Measurements from ENCODE around the gene UBE3A. TPM values are rescaled to one million over a fixed set of nuclear protein-coding genes. Genes with fewer than 3 reads are reported as not detected.

UBE3A gene
- total RNA-seq, 2 donors from 2014 or later: 39.5 to 104 TPM

- Histone ChIP-seq H3K27me3 (replicated peaks; ENCODE audit: insufficient read depth) (no peaks in the 10 kb centered on the region), H3K4me1 (ENCODE audit: control insufficient read depth in 1 of 2, low read depth in 2 of 2) (peaks cover 10 to 20% of the 10 kb centered on the region in 2 donors), H3K27ac (peak overlapping the region in 1 of 2 donors; percentile 4), H3K36me3 (peaks cover 5% of the 10 kb centered on the region), H3K4me3 (no peak overlapping the region), H3K9me3 (peaks cover 9% of the 10 kb centered on the region)
- TF ChIP-seq, protein P1, sequence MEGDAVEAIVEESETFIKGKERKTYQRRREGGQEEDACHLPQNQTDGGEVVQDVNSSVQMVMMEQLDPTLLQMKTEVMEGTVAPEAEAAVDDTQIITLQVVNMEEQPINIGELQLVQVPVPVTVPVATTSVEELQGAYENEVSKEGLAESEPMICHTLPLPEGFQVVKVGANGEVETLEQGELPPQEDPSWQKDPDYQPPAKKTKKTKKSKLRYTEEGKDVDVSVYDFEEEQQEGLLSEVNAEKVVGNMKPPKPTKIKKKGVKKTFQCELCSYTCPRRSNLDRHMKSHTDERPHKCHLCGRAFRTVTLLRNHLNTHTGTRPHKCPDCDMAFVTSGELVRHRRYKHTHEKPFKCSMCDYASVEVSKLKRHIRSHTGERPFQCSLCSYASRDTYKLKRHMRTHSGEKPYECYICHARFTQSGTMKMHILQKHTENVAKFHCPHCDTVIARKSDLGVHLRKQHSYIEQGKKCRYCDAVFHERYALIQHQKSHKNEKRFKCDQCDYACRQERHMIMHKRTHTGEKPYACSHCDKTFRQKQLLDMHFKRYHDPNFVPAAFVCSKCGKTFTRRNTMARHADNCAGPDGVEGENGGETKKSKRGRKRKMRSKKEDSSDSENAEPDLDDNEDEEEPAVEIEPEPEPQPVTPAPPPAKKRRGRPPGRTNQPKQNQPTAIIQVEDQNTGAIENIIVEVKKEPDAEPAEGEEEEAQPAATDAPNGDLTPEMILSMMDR (IDR thresholded peaks at IDR 0.05): no peak
- ATAC-seq (ENCODE audit: insufficient number of reproducible peaks, low FRiP score, low read depth): no peak
- DNase-seq (ENCODE audit: low spot score): no peak
Observed at GRCh38 chr15:25397100-25397499, 41.7 kb downstream of the UBE3A start.

DNA sequence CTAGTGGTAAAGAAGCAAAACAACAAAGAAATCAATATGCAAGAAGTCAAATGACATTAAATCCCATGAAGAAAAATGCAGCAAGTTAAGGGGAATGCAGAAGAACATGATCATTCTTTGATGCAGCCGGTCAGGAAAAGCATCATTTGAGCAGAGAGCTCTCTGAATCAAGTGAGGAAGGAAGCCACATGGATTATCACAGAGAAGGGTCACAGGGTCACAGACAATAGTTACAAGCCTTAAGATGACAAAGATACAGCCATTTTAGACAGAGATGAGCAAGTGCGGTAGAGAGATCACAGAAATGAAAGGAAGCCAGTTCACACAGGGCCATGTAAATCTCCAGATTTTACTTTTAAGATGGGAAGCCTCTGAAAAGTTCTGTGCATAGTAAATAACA, 43.9 kb downstream of the UBE3A start:
- TF ChIP-seq, protein P1 (IDR thresholded peaks at IDR 0.05): no peak
- H3K9me3 ChIP-seq: no peaks in the 10 kb centered on the region
- H3K27ac ChIP-seq: no peak overlapping the region
- H3K27me3 ChIP-seq (replicated peaks; ENCODE audit: insufficient read depth): no peaks in the 10 kb centered on the region
- peaks cover 10 to 21% of the 10 kb centered on the region in 2 donors for H3K4me1 ChIP-seq (ENCODE audit: control insufficient read depth in 1 of 2, low read depth in 2 of 2)
- H3K4me3 ChIP-seq: no peak overlapping the region
- no peaks in the 10 kb centered on the region for H3K36me3 ChIP-seq
- ATAC-seq (ENCODE audit: insufficient number of reproducible peaks, low FRiP score, low read depth) (no peak), DNase-seq (ENCODE audit: low spot score) (no peak)

DNA sequence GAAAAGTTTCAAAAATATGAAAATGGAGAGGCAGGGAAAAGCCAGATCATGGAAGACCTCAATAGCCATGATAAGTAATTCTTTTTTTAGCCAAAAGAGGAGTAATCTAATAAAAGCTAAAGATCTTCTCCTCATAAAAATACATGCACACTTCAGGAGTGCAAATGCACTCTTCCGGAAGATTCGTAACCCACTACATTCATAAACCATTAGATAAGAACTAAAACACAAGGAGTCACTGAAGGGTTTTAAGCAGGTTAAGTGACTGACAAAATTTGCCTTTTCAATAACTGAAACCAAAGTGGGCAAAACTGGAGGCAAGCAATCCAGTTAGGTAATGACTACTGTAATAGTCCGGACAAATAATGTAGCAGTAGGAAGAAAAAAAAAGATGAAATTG, 46.0 kb downstream of the UBE3A start:
- ATAC-seq (ENCODE audit: insufficient number of reproducible peaks, low FRiP score, low read depth) (no peak), DNase-seq (ENCODE audit: low spot score) (no peak)
- TF ChIP-seq, protein P1 (IDR thresholded peaks at IDR 0.05): no peak
- H3K27me3 ChIP-seq (replicated peaks; ENCODE audit: insufficient read depth): no peaks in the 10 kb centered on the region
- H3K27ac ChIP-seq: no peak overlapping the region
- H3K9me3 ChIP-seq: no peaks in the 10 kb centered on the region
- H3K36me3 ChIP-seq: no peaks in the 10 kb centered on the region
- H3K4me3 ChIP-seq: no peak overlapping the region
- H3K4me1 ChIP-seq (ENCODE audit: control insufficient read depth in 1 of 2, low read depth in 2 of 2): peaks cover 9 to 21% of the 10 kb centered on the region in 2 donors

DNA sequence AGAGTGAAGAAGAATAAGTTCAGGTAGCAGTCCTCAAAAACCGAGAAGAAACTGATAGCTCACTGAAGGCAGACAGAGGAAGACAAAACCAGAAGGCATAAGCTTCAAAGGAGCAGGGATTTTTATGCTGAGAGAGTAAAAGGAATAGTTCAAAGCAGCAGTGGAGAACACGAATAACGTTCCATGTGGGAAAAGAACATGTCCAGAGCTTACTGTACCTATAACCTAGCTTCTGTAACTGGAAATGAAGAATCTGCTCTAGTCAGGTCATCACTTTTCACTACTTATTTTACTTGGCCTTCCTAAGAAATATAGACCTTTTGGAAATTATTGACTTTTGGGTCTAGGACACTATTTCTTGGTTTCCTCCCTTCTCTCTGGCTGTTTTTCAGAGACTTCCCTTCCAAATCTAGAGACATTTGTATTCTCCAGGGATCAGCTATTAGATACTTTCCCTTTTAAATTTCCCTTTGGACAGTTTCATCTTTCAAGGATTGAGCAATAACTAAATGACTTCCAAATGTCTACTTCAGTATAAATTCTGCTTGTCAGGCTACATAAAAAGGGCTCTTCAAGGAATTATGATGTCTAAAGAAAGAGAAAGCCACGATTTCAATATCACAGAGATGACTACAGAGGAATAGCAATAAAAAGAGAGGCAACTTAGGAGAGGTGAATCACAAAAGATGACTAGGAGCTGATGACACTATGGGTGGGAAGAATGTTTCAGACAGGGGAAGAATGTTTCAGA, 46.7 kb downstream of the UBE3A start:
- Histone ChIP-seq H3K4me3 (no peak overlapping the region), H3K27ac (no peak overlapping the region), H3K9me3 (no peaks in the 10 kb centered on the region), H3K36me3 (no peaks in the 10 kb centered on the region), H3K4me1 (ENCODE audit: control insufficient read depth in 1 of 2, low read depth in 2 of 2) (peaks cover 3 to 16% of the 10 kb centered on the region in 2 donors), H3K27me3 (replicated peaks; ENCODE audit: insufficient read depth) (no peaks in the 10 kb centered on the region)
- TF ChIP-seq, protein P1 (IDR thresholded peaks at IDR 0.05): no peak
- no peak for DNase-seq (ENCODE audit: low spot score)
- ATAC-seq (ENCODE audit: insufficient number of reproducible peaks, low FRiP score, low read depth): no peak

- Histone ChIP-seq H3K4me1 (ENCODE audit: control insufficient read depth in 1 of 2, low read depth in 2 of 2) (no peaks in the 10 kb centered on the region), H3K27ac (no peak overlapping the region), H3K36me3 (peaks cover 7% of the 10 kb centered on the region), H3K27me3 (replicated peaks; ENCODE audit: insufficient read depth) (no peaks in the 10 kb centered on the region), H3K4me3 (no peak overlapping the region), H3K9me3 (no peaks in the 10 kb centered on the region)
- ATAC-seq (ENCODE audit: insufficient number of reproducible peaks, low FRiP score, low read depth) (no peak), DNase-seq (ENCODE audit: low spot score) (no peak)
- TF ChIP-seq, protein P1 (IDR thresholded peaks at IDR 0.05): no peak
Observed at GRCh38 chr15:25385986-25386385, 52.8 kb downstream of the UBE3A start.

Measured in thoracic aorta (tissue), 2 donors.